Measurements from ENCODE around the gene SIK2.

Gene SIK2

DNA sequence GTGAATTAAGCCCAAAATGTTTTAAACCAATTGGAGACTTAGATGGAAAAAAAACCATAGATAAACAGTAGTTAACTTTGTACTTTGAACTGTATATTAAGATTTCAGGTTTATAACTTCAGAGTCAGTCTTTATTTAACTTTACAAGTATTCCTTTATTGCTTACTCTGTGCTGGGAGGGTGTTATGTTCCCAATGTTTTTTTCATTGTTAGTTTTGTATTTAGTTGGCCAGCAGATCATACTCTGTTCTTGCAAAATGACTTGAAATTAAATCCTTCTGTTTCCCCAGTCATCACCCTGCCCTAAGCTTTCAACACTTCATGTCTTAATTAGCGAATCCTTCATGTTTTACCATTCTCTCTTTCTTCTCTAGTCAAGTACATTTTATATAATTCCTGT lies 25.3 kb downstream of the SIK2 start:
- DNase-seq (ENCODE audit: low read depth), result no peak
- TF ChIP-seq, protein P1, sequence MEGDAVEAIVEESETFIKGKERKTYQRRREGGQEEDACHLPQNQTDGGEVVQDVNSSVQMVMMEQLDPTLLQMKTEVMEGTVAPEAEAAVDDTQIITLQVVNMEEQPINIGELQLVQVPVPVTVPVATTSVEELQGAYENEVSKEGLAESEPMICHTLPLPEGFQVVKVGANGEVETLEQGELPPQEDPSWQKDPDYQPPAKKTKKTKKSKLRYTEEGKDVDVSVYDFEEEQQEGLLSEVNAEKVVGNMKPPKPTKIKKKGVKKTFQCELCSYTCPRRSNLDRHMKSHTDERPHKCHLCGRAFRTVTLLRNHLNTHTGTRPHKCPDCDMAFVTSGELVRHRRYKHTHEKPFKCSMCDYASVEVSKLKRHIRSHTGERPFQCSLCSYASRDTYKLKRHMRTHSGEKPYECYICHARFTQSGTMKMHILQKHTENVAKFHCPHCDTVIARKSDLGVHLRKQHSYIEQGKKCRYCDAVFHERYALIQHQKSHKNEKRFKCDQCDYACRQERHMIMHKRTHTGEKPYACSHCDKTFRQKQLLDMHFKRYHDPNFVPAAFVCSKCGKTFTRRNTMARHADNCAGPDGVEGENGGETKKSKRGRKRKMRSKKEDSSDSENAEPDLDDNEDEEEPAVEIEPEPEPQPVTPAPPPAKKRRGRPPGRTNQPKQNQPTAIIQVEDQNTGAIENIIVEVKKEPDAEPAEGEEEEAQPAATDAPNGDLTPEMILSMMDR (IDR thresholded peaks at IDR 0.05; ENCODE audit: low read depth, low read length, missing control alignments), result no peak
- in situ Hi-C loops (cut with HindIII; ENCODE audit: low sequenced_read_pairs), result no loop called here
- H3K4me3 ChIP-seq (ENCODE audit: low read depth, low read length), result no peak overlapping the region

DNA sequence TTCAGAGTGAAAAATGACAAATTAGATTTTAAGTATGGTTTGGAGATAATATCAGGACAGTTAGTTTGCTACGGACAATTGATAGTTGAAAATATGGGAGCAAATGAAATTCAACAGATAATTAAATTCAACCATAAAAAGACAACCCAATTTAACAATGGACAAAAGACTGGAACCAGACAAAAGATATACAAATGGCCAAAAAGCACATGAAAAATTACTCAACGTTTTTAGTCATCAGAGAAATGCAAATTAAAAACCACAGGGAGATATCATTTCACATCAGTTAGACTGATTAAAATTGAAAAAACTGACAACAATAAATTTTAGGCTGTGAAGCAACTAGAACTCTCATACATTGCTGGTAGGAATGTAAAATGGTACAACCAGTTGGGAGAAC lies 27.2 kb downstream of the SIK2 start:
- TF ChIP-seq, protein P1 (IDR thresholded peaks at IDR 0.05; ENCODE audit: low read depth, low read length, missing control alignments), result no peak
- in situ Hi-C loops (cut with HindIII; ENCODE audit: low sequenced_read_pairs), result no loop called here
- no peak overlapping the region for H3K4me3 ChIP-seq (ENCODE audit: low read depth, low read length)
- no peak for DNase-seq (ENCODE audit: low read depth)

DNA sequence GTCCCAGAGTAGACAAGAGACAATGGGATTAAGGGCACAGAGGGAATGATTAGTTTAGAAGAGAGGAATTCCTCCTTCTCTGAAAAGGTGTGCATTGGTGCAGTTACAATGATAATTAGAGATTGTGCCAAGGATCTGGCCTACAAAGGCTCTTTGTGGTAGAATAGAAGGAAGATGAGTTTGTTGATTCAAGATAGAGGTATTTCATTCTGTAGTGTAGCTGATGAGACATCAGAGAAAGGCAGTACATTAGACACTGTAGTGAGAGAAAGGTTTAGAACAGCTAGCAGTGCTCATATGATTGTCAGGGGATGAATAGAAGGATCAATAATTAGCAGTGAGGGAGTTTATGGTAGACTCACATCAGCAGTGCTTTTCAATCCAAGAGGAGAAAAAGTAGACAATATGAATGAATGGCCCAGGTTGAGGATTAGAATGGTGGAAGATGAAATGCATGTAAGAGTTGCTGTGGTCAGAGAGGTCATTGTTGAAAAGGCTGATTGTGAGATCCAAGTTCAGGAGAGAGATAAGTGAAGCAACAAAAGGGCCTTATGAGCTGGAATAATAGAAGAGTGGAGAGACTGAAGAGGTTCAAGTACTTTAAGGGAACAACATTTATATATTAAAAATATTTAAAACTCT lies 28.9 kb downstream of the SIK2 start:
- TF ChIP-seq, protein P1 (IDR thresholded peaks at IDR 0.05; ENCODE audit: low read depth, low read length, missing control alignments), result no peak
- H3K4me3 ChIP-seq (ENCODE audit: low read depth, low read length), result no peak overlapping the region
- DNase-seq (ENCODE audit: low read depth), result no peak
- in situ Hi-C loops (cut with HindIII; ENCODE audit: low sequenced_read_pairs), result no loop called here

DNA sequence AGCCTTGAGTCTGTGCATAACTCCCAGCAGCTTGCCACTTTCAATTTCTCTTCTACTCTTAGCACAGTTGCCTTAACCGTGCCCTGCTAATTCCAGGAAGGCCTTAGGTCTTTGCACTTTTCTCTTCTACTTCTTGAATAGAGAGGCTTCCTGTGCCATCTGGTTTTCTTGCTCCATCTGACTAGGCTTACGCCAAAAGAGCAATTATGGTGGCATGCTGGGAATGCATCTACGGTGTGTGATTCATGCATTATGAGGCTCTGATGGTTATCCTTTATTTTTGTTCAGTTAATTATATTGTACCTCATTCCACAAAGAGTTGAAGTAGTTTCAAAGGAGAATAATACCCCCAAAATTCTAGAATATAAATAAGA lies 29.4 kb downstream of the SIK2 start:
- in situ Hi-C loops (cut with HindIII; ENCODE audit: low sequenced_read_pairs), result no loop called here
- DNase-seq (ENCODE audit: low read depth), result peak; percentile 74

DNA sequence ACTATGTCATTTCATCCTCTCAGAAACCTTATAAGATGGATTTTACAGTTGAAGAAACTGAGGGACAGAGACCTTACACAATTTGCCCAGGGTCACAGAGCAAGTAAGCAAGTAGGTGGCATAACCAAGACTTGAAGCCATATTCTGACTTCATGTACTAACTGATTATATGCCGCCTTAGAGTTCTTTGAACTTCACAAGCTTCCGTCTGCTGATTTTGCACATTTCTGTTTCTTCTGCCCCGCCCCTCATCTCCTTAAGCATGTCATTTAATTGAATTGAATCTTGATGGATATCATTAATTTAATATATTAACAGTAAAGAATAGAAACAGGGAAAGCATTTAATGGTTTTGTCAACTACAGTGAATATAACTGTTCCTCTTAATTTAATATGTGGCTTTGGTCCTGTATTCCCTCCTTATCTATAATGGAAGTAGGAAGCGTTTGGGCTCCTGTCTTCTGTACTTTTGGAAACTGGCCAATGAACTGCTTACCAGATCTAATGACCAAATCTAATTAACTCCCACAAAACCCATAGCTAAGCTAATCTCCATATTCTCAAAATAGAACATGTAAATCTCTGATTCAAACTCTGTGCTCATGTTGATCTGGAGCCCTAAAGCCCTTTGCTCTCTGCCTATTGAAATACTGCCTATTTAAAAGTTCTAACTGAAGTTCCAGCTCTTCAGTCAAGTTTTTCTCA lies 30.4 kb downstream of the SIK2 start:
- DNase-seq (ENCODE audit: low read depth), result no peak
- TF ChIP-seq, protein P1 (IDR thresholded peaks at IDR 0.05; ENCODE audit: low read depth, low read length, missing control alignments), result no peak
- in situ Hi-C loops (cut with HindIII; ENCODE audit: low sequenced_read_pairs), result no loop called here
- H3K4me3 ChIP-seq (ENCODE audit: low read depth, low read length), result no peak overlapping the region

More for the DNA sequence above, 29.4 kb downstream of the SIK2 start:
- no peak overlapping the region for H3K4me3 ChIP-seq (ENCODE audit: low read depth, low read length)
- TF ChIP-seq, protein P1 (IDR thresholded peaks at IDR 0.05; ENCODE audit: low read depth, low read length, missing control alignments), result no peak

DNA sequence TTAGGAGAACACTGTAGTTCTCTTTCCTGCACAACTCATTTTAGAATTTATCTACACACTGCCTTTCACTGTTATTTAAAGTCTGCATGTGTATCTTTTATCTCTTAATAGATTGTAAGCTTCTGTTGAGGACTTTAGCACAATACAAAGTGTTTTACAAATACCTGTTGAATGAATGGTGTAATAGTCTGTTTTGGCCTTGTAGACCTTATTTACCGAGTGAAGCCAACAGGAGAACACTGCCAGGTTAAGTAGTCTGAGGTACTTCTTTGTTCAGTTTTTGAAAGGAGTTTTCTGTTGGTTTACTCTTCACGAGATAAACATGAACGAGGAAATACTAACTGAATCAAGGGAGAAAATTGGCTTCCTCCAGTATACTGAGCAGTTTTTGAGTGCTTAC lies 31.0 kb downstream of the SIK2 start:
- TF ChIP-seq, protein P1 (IDR thresholded peaks at IDR 0.05; ENCODE audit: low read depth, low read length, missing control alignments), result no peak
- DNase-seq (ENCODE audit: low read depth), result no peak
- in situ Hi-C loops (cut with HindIII; ENCODE audit: low sequenced_read_pairs), result no loop called here
- H3K4me3 ChIP-seq (ENCODE audit: low read depth, low read length), result no peak overlapping the region

Data from astrocyte of the cerebellum (primary cell).